HG02884 (cell line): ENCODE measurements around the gene ZNF222.

ENCODE experiments used
- ATAC-seq: cut with Tn5 transposase; IDR thresholded peaks from one replicate; pipeline ENCODE4 v1.9.1; 2021; ENCODE audit warnings: mild to moderate bottlenecking, moderate library complexity; ENCODE audit not compliant: unreplicated experiment

The ZNF222 gene

DNA sequence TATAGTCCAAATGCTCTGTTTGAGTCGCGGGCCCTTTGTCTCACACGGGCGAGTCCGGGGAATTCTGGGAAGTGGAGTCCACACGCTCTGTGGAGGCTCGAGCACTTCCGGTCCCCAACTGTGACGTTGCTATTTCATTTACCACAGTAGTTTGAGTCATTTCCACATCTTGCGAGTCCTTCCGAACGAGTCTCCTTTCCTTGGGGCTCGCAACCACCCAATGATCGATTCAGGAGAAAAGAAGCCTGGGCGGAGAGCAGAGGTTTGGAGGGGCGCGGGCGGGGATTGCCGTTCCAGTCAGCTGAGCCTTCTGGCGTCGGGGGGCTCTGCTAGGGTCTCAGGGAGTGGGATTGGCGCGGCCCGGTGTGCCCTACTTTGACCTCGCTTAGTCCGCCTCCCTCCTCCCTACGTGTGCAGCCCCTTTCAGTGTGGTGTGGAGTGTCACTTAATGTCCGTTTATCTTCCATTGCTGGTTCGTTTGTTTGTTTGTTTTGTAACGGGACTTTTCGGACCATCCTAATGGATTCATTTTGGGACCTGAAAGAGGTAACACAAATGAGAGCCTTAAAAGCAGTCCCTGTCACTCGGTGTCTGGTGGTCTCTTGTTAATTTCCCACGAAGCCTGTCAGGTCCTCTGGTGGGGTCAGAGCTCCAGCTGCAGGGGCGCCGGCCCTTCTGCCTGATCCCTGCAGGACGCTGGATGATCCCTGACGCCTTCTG lies at the start of gene ZNF222:
Gene ZNF222, plus strand, starts transcription at position 163 of the 720 bp plus-strand sequence. Its CDS starts 58 bp downstream, at position 221.
- ATAC-seq: peak; percentile 88

DNA sequence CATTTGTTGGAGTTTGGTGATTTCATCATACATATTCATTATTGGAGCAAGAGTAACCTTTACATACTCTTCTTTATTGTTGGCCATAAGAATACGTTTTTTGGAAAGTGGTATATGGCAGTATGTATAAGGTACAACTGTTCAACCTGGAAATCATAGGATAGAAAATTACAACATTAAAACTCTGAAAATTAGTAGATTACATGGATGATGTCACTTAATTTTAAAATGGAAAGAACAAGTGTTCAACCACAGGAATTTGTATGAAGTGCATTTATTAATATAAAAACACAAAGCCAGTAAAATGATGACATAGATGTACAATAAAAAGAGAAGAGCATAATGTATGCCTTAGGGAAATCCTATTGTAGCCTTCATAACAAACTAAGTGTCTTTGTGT lies 48.4 kb upstream of the ZNF222 start:
- ATAC-seq: no peak

DNA sequence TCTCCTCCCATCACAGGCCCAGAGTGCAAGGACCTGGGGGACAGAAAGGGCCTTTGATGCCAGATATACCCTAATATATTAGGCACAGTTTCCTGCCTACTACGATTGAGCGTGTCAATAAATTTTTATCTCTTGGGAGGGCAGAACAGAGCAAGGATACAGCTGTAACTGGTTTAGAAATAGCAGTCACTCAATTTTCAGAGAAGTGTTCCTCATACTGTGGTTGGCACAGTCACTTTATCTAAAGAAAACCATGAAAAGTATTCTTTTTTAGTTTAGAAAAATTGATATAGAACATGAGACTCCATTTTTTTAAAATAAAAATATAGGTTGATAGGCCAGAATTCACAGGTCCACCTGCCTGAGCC lies 41.7 kb upstream of the ZNF222 start:
- no peak for ATAC-seq

DNA sequence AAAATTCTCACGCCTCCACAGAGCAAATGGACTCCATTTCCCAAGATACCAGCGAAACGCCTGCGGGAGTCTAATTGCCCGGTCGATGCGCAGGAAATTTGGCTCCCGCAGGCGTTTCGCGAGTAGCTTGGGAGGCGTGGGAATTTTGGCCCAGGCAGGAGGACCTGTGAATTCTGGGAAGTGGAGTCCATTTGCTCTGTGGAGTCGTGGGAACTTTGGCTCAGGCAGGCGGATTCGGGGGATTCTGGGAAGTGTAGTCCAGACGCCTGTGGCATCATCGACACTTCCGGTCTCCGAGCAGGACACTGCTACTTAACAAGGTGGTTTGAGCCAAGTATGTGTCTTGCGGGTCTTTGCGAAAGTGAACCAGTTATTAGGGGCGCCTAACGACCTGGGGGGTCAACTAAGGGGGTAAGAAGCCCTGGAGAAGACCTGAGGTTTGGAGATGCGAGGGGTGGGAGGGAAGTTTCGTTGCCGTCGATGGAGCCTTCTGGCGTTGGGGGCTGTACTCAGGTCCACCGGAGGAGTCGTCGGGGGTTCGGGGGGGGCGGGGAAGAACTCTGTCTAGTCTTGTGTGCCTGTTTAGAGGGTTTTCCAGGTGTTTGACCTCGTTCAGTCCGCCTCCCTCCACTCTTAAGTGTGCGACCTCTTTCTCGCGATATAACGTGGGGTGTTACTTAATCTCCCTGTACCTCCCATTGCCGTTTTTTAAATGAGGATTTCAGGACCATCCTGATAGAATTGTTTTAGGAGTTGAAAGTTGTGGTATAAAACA lies 41.1 kb upstream of the ZNF222 start, which contains the start of gene ZNF155:
Gene ZNF155, plus strand, starts transcription at position 277 of the 775 bp plus-strand sequence. CDS start 4,356 bp downstream, outside the sequence.
- peak; percentile 62 for ATAC-seq

DNA sequence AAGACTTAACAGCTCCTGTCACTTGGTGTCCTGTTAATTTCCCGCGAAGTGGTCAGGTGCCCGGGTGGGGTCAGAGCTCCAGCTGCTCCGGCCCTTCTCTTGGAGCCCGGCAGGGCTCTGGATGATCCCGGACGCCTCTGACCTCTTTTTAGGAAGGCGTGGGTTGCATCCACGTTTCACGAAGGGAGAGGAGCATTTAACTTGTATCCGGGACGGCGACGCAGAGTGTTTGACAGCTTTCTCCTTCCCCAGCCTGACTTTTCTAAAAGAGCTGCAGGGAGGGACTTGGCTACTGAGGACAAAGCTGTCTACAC lies 40.5 kb upstream of the ZNF222 start:
- no peak for ATAC-seq

DNA sequence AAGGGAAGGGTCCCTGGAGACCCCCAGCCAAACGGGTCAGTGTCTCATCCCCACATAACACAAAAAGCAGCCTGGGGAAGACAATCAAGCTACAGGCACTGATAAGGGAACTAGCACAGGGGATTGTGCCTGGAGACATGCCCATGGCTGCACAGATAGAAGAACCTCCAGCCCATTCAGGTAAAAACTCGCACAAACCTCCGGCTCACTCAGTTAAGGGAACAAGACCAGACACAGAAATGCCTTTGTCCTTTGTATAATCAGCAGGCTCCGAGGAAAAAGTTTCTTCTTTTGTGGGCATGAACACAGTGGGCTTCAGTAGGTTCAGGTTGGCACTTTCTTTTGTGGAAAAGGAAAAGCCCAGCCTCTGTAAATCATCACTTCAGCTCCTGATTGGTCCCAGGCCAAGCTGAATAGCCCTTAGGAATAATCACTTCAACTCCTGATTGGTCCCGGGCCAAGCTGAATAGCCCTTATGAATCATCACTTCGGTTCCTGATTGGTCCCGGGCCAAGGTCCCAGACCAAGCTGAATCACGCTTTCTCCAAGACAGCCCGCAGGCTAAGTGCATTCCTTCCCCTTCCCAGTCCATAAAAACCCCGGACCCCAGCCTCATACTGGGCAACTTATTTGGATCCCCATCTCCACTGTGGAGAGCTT lies 27.4 kb upstream of the ZNF222 start:
- ATAC-seq: no peak

DNA sequence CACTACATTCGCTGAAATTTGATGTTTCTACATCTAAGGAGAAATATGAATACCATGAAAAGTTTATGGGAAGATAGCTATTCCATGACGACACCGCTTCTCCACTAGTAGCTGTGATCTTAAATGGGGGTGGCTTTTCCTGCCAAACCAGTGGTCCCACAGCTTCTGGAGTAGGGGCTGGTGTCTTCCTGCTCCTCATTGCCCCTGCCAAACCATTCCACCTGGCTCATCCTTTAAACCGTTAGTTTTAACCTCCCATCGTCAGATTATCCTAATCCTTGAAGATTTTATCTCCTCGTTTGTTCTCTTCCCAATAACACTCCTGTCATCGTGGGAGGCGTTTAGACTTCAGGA lies 23.0 kb upstream of the ZNF222 start:
- no peak for ATAC-seq

DNA sequence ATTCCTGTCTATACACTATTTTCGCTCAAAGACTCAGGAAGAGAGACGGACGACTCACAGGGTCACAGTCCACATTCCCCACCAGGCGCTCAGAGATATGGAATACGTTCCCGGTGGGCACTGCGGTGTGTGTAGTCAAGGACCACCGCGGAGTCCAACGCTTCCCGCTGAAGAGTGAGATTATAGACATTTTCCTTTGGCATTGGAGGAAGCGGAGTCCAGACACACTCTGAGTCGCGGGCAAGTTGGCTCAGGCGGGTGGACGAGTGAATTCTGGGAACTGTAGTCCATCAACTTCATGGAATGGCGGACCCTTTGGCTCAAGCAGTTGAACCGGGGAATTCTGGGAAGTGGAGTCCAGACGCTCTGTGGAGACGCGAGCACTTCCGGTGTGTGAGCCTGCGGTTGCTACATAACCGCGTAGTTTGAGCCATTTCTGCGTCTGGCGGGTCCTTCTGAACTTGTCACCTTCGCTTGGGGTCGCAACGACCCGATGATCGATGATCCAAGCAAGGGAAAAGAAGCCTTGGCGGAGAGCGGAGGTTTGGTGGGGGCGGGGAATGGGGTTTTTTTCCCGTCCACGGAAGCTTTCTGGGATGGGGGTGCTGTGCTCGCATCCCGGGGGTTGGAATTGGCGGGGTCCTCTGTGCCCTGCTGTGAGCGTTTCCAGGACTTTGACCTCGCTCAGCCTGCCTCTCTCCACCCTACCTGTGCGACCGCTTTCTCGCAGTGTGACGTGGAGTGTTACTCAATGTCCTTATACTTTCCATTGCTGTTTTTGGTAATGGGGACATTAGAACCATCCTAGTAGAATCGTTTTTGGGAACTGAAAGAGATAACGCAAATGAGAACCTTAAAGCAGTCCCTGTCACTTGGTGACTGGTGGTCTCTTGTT lies 22.4 kb upstream of the ZNF222 start, which contains the start of gene ZNF230:
Gene ZNF230, plus strand, starts transcription at position 392 of the 895 bp plus-strand sequence. CDS start 4,122 bp downstream, outside the sequence.
- peak; percentile 88 for ATAC-seq

DNA sequence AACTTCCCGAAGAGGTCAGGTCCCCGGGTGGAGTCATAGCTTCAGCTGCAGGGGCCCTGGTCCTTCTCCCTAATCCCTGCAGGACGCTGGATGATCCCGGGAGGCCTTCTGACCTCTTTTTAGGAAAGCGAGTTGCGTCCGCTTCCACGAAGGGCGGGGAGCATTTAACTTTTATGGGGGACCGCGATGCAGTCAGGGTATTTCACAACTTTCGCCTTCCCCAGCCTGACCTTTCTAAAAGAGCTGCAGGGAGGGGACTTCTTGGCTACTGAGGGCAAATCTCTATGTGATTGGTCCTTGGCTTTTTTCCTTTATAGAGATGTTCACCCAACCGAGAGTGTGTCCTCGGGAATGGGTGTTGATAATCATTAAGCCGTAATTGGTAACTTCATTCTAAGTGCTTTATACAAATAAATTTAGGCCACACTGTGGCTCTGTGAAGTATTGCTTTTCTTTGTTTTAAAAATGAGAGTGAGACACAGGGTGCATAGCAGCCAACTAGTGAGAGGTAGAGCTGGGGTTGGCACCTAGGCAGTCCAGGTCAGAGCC lies 21.6 kb upstream of the ZNF222 start:
- no peak for ATAC-seq

DNA sequence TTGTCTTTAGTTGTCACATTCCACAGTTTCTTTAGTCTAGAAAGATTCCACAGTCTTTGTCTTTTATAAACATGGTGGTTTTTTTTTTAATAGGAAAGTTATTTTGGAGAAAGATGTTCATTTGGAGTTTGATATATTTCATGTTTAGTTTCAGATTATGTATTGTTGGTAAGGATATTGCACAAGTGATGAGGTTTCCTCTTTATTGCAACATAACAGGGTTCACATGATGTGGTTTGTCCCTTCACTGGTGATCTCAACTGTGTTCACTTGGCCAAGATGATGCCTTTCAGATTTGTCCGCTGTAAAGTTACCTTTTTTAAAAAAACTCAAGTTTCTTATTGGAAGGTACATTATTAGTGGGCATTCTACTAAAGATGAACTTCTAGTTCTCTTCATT lies 19.2 kb upstream of the ZNF222 start:
- no peak for ATAC-seq

DNA sequence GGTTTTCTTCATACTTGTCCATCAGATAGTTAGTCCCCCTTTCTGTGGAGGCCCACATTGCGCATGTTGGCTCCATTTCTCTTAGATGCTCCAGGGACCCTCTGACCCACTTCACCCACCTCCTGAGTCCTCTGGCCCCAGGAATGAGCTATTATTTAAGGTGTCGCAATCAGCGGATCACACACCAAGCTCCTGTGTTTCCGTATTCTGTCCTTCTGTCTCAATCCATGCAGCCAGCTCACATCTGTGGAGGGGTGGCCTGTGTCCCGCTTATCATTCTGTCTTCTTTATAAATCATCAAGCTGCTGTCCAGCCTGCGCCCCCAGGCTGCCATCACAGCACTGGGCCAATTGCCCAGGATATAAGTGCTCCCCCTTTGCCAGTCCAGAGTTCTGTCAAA lies 17.7 kb upstream of the ZNF222 start:
- no peak for ATAC-seq

DNA sequence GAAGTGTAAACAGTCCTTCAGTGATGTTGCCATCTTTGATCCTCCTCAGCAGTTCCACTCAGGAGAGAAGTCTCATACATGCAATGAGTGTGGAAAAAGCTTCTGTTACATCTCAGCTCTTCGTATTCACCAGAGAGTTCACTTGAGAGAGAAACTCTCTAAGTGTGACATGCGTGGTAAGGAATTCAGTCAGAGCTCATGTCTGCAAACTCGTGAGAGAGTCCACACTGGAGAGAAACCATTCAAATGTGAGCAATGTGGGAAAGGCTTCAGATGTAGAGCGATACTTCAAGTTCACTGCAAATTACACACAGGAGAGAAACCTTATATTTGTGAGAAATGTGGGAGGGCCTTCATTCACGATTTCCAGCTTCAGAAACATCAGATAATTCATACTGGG lies 14.7 kb upstream of the ZNF222 start:
- ATAC-seq: no peak

DNA sequence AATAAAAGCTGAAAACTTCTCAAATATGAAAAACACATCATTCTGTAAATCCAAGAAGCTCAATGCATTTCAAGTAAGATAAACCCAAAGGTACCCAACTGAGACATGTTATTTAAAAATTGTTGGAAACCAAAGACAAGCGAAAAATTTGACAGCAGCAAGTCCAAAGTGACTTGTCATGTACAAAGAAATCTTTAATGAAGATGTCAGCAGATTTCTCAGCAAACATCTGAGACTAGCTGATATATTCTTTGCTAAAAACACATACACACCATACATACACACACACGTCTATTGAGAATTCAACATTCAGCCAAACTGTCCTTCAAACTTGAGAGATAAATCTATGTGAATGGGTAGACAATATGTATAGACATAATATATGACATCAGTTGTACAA lies 5.7 kb upstream of the ZNF222 start:
- no peak for ATAC-seq

DNA sequence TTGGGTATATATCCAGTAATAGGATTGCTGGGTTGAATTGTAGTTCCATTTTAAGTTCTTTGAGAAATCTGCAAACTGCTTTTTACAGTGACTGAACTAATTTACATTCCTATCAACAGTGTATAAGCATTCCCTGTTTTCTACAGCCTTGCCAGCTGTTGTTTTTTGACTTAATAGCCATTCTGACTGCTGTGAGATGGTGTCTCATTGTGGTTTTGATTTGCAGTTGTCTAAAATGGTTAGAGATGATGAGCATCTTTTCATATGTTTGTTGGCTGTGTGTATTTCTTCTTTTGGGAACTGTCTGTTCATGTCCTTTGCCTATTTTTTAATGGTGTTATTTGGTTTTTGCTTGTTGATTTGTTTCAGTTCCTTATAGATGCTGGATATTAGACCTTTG lies 4.0 kb upstream of the ZNF222 start:
- no peak for ATAC-seq

DNA sequence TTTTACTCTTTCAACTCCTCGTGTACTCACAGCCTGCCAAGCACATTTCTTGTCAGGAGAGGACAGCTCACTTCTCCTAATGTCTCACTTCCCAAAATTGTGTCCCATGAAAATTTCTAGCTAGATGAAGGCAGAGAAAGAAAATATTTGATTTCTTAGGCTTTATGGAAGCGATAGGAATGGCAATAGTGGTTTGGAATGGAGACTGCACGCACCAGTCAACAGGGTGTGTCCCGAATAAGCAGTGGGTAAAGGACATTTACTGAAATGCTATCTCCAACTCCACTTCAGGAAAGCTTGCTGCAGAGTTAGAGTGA lies 321 bp upstream of the ZNF222 start:
- ATAC-seq: no peak

DNA sequence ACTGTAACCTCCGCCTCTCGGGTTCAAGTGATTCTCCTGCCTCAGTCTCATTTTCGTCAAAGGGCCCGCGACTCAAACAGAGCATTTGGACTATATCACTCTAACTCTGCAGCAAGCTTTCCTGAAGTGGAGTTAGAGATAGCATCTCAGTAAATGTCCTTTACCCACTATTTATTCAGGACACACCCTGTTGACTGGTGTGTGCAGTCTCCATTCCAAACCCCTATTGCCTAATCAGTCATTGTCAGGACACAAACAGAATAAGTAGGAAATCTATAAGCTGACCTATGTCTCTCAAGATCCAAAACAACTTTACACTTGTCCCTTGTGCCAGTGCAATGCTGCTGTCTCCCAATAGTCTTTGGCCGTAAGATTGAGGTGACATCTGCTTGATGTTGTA lies 1.4 kb downstream of the ZNF222 start:
- ATAC-seq: no peak

DNA sequence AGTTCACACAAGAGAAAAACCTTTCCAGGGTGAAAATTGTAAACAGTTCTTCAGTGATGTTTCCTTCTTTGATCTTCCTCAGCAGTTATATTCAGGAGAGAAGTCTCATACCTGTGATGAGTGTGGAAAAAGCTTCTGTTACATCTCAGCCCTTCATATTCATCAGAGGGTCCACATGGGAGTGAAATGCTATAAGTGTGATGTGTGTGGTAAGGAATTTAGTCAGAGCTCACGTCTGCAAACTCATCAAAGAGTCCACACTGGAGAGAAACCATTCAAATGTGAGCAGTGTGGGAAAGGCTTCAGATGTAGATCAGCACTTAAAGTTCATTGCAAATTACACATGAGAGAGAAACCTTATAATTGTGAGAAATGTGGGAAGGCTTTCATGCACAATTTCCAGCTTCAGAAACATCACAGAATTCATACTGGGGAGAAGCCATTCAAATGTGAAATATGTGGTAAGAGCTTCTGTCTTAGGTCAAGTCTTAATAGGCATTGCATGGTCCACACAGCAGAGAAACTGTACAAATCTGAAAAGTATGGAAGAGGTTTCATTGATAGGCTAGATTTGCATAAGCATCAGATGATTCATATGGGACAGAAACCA lies 6.9 kb downstream of the ZNF222 start:
- ATAC-seq: no peak

DNA sequence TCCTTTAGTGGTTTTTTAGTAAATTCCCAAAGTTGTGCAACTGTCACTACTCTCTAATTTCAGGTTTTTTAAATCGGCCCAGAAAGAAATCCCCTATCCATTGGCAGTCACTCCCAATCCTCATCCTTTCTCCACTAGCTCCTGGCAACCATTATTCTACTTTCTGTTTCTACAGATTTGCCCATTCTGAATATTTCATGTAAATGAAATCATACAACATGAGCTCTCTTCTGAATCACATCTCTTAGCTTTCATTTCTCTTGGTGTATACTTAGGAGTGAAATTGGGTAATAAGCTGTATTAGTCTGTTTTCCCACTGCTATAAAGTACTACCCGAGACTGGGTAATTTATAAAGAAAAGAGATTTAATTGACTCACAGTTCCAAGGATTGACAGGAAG lies 17.0 kb downstream of the ZNF222 start:
- ATAC-seq: no peak

DNA sequence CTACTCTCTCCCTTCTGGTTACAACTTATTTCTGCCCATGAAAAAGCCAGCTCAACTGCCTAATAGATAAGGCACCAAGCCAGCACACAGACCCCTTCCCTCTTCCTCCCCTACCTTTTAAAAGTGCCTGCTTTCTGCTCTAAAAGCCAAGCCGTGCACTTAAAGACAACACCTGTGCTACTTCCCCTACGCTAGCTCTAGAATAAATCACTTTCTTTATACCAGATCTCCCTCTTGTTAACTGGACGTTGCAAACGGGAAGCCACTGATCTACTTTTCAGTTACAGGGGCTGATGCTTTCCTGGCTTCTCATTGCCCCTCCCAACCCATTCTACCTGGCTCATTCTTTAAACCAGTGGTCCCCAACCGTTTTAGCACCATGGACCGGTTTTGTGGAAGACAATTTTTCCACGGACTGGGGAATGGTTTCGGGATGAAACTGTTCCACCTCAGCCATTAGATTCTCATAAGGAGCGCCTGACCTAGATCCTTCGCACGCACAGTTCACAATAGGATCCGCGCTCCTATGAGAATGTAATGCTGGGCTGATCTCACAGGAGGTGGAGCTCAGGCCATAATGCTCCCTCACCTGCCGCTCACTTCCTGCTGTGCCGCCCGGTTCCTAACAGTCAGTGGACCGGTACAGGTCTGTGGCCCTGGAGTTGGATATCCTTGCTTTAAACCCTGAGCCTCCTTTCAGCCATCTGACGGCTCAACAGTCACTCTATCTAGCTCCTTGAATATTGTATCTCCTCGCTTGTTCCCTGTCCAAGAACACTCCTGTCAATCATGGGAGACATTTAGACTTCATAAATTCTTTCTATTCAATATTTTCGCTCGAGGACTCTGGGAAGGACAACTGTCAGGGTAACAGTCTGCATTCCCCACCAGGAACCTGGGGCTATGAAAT lies 25.8 kb downstream of the ZNF222 start:
- no peak for ATAC-seq
